Caco-2 (cell line): Measurements from ENCODE around the gene IFNK. TPM values are rescaled to one million over a fixed set of nuclear protein-coding genes. Genes with fewer than 3 reads are reported as not detected.

Experiments
- BruUV-seq: library from RNA; stranded (reverse); fragments of 400-500 nt; replicated peaks from 2 replicates; lab custom pipeline; 2021; lab: Mats Ljungman, UMichigan
- CTCF ChIA-PET: fragments of 300-600 bp; sonication (Branson Sonifier 250); formaldehyde crosslinking; loops from one replicate; lab custom pipeline; 2022; ENCODE audit warnings: antibody characterized with exemption; lab: Charles Lee
- POLR2A ChIA-PET: fragments of 300-600 bp; sonication (Branson Sonifier 250); formaldehyde crosslinking; loops from one replicate; lab custom pipeline; 2022; ENCODE audit warnings: antibody characterized with exemption; lab: Charles Lee
- DNase-seq, 2 experiments: peaks; one replicate each; pipeline versions ENCODE4 v3.0.0 to v3.0.0-alpha.2; 2020 to 2022
- H3K27me3 ChIP-seq: replicated peaks from 2 replicates; pipeline ENCODE4 v1.6.0; 2011; ENCODE audit warnings: low read length; ENCODE audit not compliant: control insufficient read depth, insufficient read depth
- H3K36me3 ChIP-seq: 2 replicates; pipeline ENCODE4 v1.5.1; 2011; ENCODE audit warnings: low read length; ENCODE audit not compliant: control insufficient read depth, insufficient read depth
- H3K4me1 ChIP-seq: fragments of 250-450 bp; sonication (Bioruptor Pico); 2 replicates; pipeline ENCODE4 v1.5.1; 2020; ENCODE audit warnings: mild to moderate bottlenecking
- H3K4me3 ChIP-seq: 2 replicates; pipeline ENCODE4 v1.5.1; 2011; ENCODE audit warnings: low read depth, mild to moderate bottlenecking, control low read depth, low read length
- H3K9me3 ChIP-seq: fragments of 250-450 bp; sonication (Bioruptor Pico); 2 replicates; pipeline ENCODE4 v1.5.1; 2020; ENCODE audit warnings: mild to moderate bottlenecking, moderate library complexity
- H3K27ac Mint-ChIP-seq: one replicate; pipeline ENCODE4 v1.8.0; 2022; ENCODE audit warnings: mixed read lengths; ENCODE audit not compliant: unreplicated experiment
- H3K27me3 Mint-ChIP-seq: one replicate; pipeline ENCODE4 v1.8.0; 2022; ENCODE audit warnings: mixed read lengths; ENCODE audit not compliant: insufficient read depth, unreplicated experiment
- H3K36me3 Mint-ChIP-seq: one replicate; pipeline ENCODE4 v1.8.0; 2022; ENCODE audit warnings: mild to moderate bottlenecking, mixed read lengths; ENCODE audit not compliant: insufficient read depth, unreplicated experiment
- H3K4me1 Mint-ChIP-seq: one replicate; pipeline ENCODE4 v1.8.0; 2022; ENCODE audit warnings: low read depth, mixed read lengths; ENCODE audit not compliant: unreplicated experiment
- H3K4me3 Mint-ChIP-seq: one replicate; pipeline ENCODE4 v1.8.0; 2022; ENCODE audit warnings: mild to moderate bottlenecking, moderate library complexity, mixed read lengths; ENCODE audit not compliant: unreplicated experiment
- H3K9me3 Mint-ChIP-seq: one replicate; pipeline ENCODE4 v1.8.0; 2022; ENCODE audit warnings: mixed read lengths; ENCODE audit not compliant: unreplicated experiment
- intact Hi-C: fragments of 100-400 bp; cut with micrococcal nuclease; formaldehyde crosslinking; loops from one replicate; pipeline ENCODE4 v1.10.0; 2022; ENCODE audit not compliant: unreplicated experiment
- total RNA-seq: library from RNA; stranded (reverse); gene quantifications from 2 replicates; pipeline ENCODE4 v1.2.3, GENCODE V29; 2022
- TF ChIP-seq, protein P1 (sequence below), 2 experiments: fragments of 200-600 bp in 1 of 2; IDR thresholded peaks; 1 replicate in 1 of 2; 2 replicates in 1 of 2; pipeline versions ENCODE4 v1.5.1 to v1.8.0; 2011 to 2022; ENCODE audit warnings: antibody characterized with exemption in 1 of 2, control low read depth in 1 of 2, inconsistent platforms in 1 of 2, low read depth in 1 of 2, low read length in 1 of 2, mild to moderate bottlenecking in 1 of 2, moderate library complexity in 1 of 2; ENCODE audit not compliant: insufficient read depth in 1 of 2, severe bottlenecking in 1 of 2, unreplicated experiment in 1 of 2

The IFNK gene
- total RNA-seq, 1 experiment from 2014 or later: not detected

- TF ChIP-seq, protein P1, sequence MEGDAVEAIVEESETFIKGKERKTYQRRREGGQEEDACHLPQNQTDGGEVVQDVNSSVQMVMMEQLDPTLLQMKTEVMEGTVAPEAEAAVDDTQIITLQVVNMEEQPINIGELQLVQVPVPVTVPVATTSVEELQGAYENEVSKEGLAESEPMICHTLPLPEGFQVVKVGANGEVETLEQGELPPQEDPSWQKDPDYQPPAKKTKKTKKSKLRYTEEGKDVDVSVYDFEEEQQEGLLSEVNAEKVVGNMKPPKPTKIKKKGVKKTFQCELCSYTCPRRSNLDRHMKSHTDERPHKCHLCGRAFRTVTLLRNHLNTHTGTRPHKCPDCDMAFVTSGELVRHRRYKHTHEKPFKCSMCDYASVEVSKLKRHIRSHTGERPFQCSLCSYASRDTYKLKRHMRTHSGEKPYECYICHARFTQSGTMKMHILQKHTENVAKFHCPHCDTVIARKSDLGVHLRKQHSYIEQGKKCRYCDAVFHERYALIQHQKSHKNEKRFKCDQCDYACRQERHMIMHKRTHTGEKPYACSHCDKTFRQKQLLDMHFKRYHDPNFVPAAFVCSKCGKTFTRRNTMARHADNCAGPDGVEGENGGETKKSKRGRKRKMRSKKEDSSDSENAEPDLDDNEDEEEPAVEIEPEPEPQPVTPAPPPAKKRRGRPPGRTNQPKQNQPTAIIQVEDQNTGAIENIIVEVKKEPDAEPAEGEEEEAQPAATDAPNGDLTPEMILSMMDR (IDR thresholded peaks at IDR 0.05; ENCODE audit: insufficient read depth in 1 of 2, low read depth in 1 of 2, low read length in 1 of 2, severe bottlenecking in 1 of 2, unreplicated experiment in 1 of 2): no peak
- no peaks in the 10 kb centered on the region for H3K4me1 ChIP-seq
- intact Hi-C loops: no loop called here
- H3K4me3 ChIP-seq: no peak overlapping the region
- ChIA-PET POLR2A (no interaction called here), CTCF (no interaction called here)
- H3K4me3 Mint-ChIP-seq: no peak overlapping the region
- no peaks in the 10 kb centered on the region for H3K9me3 ChIP-seq
- BruUV-seq: no TSS peak
- H3K27ac Mint-ChIP-seq: no peak overlapping the region
- H3K27me3 Mint-ChIP-seq: no peaks in the 10 kb centered on the region
- no peaks in the 10 kb centered on the region for H3K9me3 Mint-ChIP-seq
- H3K36me3 Mint-ChIP-seq: peaks cover 5% of the 10 kb centered on the region
- no peaks in the 10 kb centered on the region for H3K27me3 ChIP-seq
- DNase-seq: no peak
- no peaks in the 10 kb centered on the region for H3K36me3 ChIP-seq
- no peaks in the 10 kb centered on the region for H3K4me1 Mint-ChIP-seq
Measured at GRCh38 chr9:27505744-27506161, 18.3 kb upstream of the IFNK start.

DNA sequence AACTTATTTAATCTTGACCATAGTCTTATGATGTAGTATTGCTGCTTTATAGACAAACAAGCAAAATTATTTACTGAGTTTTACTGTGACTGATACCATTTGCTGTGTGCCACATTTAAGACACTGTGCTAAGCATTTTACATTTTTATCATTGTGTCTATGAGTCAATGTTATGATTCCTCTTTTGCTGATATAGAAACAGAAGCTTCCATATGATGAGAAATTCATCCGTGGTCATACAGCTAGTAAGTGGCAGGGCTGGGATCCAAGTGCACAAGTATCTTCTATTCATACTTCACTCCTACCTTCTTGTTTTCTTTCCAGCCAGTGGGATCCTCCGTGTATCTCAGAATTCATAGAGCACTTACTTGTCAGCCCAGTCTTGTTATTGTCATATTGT is 17.1 kb upstream of the IFNK start:
- intact Hi-C loops: no loop called here
- no peaks in the 10 kb centered on the region for H3K27me3 ChIP-seq
- no peaks in the 10 kb centered on the region for H3K4me1 Mint-ChIP-seq

GRCh38 chr9:27510780-27511179 is 13.3 kb upstream of the IFNK start:
- no peaks in the 10 kb centered on the region for H3K9me3 ChIP-seq
- H3K36me3 ChIP-seq: no peaks in the 10 kb centered on the region
- Mint-ChIP-seq H3K9me3 (no peaks in the 10 kb centered on the region), H3K4me1 (no peaks in the 10 kb centered on the region), H3K36me3 (no peaks in the 10 kb centered on the region), H3K27me3 (no peaks in the 10 kb centered on the region), H3K27ac (no peak overlapping the region), H3K4me3 (no peak overlapping the region)
- H3K27me3 ChIP-seq: no peaks in the 10 kb centered on the region
- intact Hi-C loops: no loop called here
- no peak for DNase-seq
- POLR2A ChIA-PET: no interaction called here
- H3K4me1 ChIP-seq: no peaks in the 10 kb centered on the region
- TF ChIP-seq, protein P1 (IDR thresholded peaks at IDR 0.05; ENCODE audit: insufficient read depth in 1 of 2, low read depth in 1 of 2, low read length in 1 of 2, severe bottlenecking in 1 of 2, unreplicated experiment in 1 of 2): no peak
- CTCF ChIA-PET: no interaction called here
- BruUV-seq: no TSS peak
- no peak overlapping the region for H3K4me3 ChIP-seq

More for the DNA sequence above, 17.1 kb upstream of the IFNK start:
- TF ChIP-seq, protein P1 (IDR thresholded peaks at IDR 0.05; ENCODE audit: insufficient read depth in 1 of 2, low read depth in 1 of 2, low read length in 1 of 2, severe bottlenecking in 1 of 2, unreplicated experiment in 1 of 2): no peak
- Mint-ChIP-seq H3K36me3 (peaks cover 2% of the 10 kb centered on the region), H3K9me3 (no peaks in the 10 kb centered on the region), H3K4me3 (no peak overlapping the region), H3K27me3 (no peaks in the 10 kb centered on the region), H3K27ac (no peak overlapping the region)
- H3K4me1 ChIP-seq: no peaks in the 10 kb centered on the region
- no peaks in the 10 kb centered on the region for H3K36me3 ChIP-seq
- POLR2A ChIA-PET: no interaction called here
- BruUV-seq: no TSS peak
- CTCF ChIA-PET: no interaction called here
- H3K4me3 ChIP-seq: no peak overlapping the region
- no peak for DNase-seq
- no peaks in the 10 kb centered on the region for H3K9me3 ChIP-seq
